ENCODE results near the gene CRYBB1. TPM values are rescaled to one million over a fixed set of nuclear protein-coding genes. Genes with fewer than 3 reads are reported as not detected.

CRYBB1 gene
- total RNA-seq, 3 donors from 2014 or later: 2.6 TPM; not detected in 2

DNA sequence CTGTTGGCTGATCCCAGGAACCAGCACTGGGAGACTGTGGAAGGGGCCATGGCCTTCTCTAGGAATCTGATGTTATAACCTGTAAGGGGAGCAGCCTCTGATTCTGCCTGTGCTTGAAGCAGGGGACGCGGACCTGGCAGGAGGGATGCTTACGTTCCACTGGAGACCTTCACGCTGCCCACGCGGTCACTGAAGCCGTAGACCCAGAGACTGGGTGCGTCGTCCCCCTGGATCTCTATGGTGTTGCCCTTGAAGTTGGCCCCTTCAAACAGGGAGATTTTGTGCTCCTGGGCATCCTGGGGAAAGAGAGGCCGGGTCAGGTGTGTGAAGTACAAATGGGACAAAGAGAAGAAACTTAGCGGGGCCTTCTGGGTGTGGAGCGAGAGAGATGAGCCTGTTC is 16.1 kb downstream of the CRYBB1 start:
- no peaks in the 10 kb centered on the region for H3K4me1 ChIP-seq
- no peaks in the 10 kb centered on the region for H3K36me3 ChIP-seq
- intact Hi-C loops (cut with DNase I; ENCODE audit: low total_unique reads): no loop called here
- no peak overlapping the region for H3K4me3 ChIP-seq
- no peaks in the 10 kb centered on the region for H3K27me3 ChIP-seq
- no peak for TF ChIP-seq POLR2A (IDR thresholded peaks at IDR 0.05)
- no peak for TF ChIP-seq POLR2AphosphoS5 (IDR thresholded peaks at IDR 0.05)
- TF ChIP-seq, protein P1, sequence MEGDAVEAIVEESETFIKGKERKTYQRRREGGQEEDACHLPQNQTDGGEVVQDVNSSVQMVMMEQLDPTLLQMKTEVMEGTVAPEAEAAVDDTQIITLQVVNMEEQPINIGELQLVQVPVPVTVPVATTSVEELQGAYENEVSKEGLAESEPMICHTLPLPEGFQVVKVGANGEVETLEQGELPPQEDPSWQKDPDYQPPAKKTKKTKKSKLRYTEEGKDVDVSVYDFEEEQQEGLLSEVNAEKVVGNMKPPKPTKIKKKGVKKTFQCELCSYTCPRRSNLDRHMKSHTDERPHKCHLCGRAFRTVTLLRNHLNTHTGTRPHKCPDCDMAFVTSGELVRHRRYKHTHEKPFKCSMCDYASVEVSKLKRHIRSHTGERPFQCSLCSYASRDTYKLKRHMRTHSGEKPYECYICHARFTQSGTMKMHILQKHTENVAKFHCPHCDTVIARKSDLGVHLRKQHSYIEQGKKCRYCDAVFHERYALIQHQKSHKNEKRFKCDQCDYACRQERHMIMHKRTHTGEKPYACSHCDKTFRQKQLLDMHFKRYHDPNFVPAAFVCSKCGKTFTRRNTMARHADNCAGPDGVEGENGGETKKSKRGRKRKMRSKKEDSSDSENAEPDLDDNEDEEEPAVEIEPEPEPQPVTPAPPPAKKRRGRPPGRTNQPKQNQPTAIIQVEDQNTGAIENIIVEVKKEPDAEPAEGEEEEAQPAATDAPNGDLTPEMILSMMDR (IDR thresholded peaks at IDR 0.05): no peak
- no peak for DNase-seq (ENCODE audit: low spot score in 2 of 2)
- H3K9me3 ChIP-seq: no peaks in the 10 kb centered on the region
- no peak overlapping the region for H3K27ac ChIP-seq

DNA sequence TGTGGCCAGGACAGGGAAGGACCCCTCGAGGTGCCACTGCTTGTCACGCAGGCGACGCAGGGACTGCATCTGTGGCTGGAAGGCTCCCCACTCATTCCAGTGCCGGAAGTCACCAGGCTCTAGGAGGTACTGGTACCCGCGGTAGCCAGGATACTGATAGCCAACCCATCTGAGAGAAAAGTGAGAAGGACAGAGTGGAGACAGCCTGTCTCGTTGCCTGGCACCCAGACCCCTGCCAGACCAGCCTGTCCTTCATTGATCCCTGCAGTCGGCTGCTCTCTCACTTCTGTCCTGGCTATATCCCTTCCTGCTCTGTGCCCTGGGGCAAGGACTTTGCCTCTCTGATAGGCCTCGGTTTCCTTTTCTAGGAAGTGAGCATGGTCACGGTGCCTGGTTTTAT is 18.3 kb downstream of the CRYBB1 start:
- DNase-seq (ENCODE audit: low spot score in 2 of 2): no peak
- H3K27ac ChIP-seq: no peak overlapping the region
- H3K27me3 ChIP-seq: no peaks in the 10 kb centered on the region
- no peaks in the 10 kb centered on the region for H3K4me1 ChIP-seq
- H3K4me3 ChIP-seq: no peak overlapping the region
- H3K36me3 ChIP-seq: no peaks in the 10 kb centered on the region
- TF ChIP-seq, protein P1 (IDR thresholded peaks at IDR 0.05): no peak
- no peak for TF ChIP-seq POLR2A (IDR thresholded peaks at IDR 0.05)
- TF ChIP-seq POLR2AphosphoS5 (IDR thresholded peaks at IDR 0.05): no peak
- no peaks in the 10 kb centered on the region for H3K9me3 ChIP-seq
- intact Hi-C loops (cut with DNase I; ENCODE audit: low total_unique reads): no loop called here

GRCh38 chr22:26597480-26597879 is 20.3 kb downstream of the CRYBB1 start:
- TF ChIP-seq POLR2AphosphoS5 (IDR thresholded peaks at IDR 0.05): no peak
- TF ChIP-seq, protein P1 (IDR thresholded peaks at IDR 0.05): no peak
- TF ChIP-seq POLR2A (IDR thresholded peaks at IDR 0.05): no peak
- intact Hi-C loops (cut with DNase I; ENCODE audit: low total_unique reads): no loop called here
- no peaks in the 10 kb centered on the region for H3K4me1 ChIP-seq

GRCh38 chr22:26597026-26597425 is 20.8 kb downstream of the CRYBB1 start:
- TF ChIP-seq, protein P1 (IDR thresholded peaks at IDR 0.05): no peak
- TF ChIP-seq POLR2AphosphoS5 (IDR thresholded peaks at IDR 0.05) (no peak), POLR2A (IDR thresholded peaks at IDR 0.05) (no peak)
- Histone ChIP-seq H3K36me3 (no peaks in the 10 kb centered on the region), H3K4me1 (no peaks in the 10 kb centered on the region), H3K4me3 (no peak overlapping the region), H3K27ac (no peak overlapping the region), H3K9me3 (no peaks in the 10 kb centered on the region), H3K27me3 (no peaks in the 10 kb centered on the region)
- intact Hi-C loops (cut with DNase I; ENCODE audit: low total_unique reads): no loop called here
- DNase-seq (ENCODE audit: low spot score in 2 of 2): no peak

More at GRCh38 chr22:26597480-26597879, 20.3 kb downstream of the CRYBB1 start:
- no peak overlapping the region for H3K27ac ChIP-seq
- H3K27me3 ChIP-seq: no peaks in the 10 kb centered on the region
- no peaks in the 10 kb centered on the region for H3K9me3 ChIP-seq
- no peak for DNase-seq (ENCODE audit: low spot score in 2 of 2)
- no peak overlapping the region for H3K4me3 ChIP-seq
- no peaks in the 10 kb centered on the region for H3K36me3 ChIP-seq

DNA sequence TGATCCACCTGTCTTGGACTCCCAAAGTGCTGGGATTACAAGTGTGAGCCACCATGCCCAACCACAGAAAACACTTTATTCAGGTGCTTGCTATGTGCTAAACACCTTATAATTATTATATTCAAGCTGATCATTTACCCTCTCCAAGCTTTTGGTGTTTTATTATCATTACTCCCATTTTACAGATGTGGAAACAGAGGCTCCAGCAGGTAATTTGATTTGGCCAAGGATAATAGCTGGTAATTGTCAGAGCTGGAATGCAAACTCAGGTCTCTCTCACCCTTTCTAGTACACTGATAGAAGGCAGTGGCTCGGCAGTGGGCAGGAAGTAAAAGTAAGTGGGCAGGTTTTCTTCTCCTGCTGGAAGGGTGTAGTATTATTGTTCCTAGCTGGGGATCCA is 24.1 kb downstream of the CRYBB1 start:
- H3K27me3 ChIP-seq: no peaks in the 10 kb centered on the region
- no peak for DNase-seq (ENCODE audit: low spot score in 2 of 2)
- H3K36me3 ChIP-seq: no peaks in the 10 kb centered on the region
- no peak overlapping the region for H3K27ac ChIP-seq
- intact Hi-C loops (cut with DNase I; ENCODE audit: low total_unique reads): no loop called here
- no peak overlapping the region for H3K4me3 ChIP-seq
- peaks cover 0 to 3% of the 10 kb centered on the region in 2 donors for H3K4me1 ChIP-seq
- H3K9me3 ChIP-seq: no peaks in the 10 kb centered on the region
- no peak for TF ChIP-seq POLR2AphosphoS5 (IDR thresholded peaks at IDR 0.05)
- TF ChIP-seq, protein P1 (IDR thresholded peaks at IDR 0.05): no peak
- no peak for TF ChIP-seq POLR2A (IDR thresholded peaks at IDR 0.05)

Data from breast epithelium (tissue), 4 donors.